HG03066 (cell line): Measurements from ENCODE around the gene MMP13.

Experiments
- ATAC-seq: cut with Tn5 transposase; IDR thresholded peaks from one replicate; pipeline ENCODE4 v1.9.1; 2021; ENCODE audit warnings: low read depth; ENCODE audit not compliant: unreplicated experiment

Gene MMP13

GRCh38 chr11:102936864-102937509 is 18.5 kb downstream of the MMP13 start:
- no peak for ATAC-seq

- no peak for ATAC-seq
These were observed 20.0 kb downstream of the MMP13 start for GRCh38 chr11:102935514-102935913.

GRCh38 chr11:102934735-102935134 is 20.8 kb downstream of the MMP13 start:
- no peak for ATAC-seq

- ATAC-seq: no peak
These were observed 21.9 kb downstream of the MMP13 start for GRCh38 chr11:102933627-102934026.

GRCh38 chr11:102932678-102933077 is 22.9 kb downstream of the MMP13 start:
- no peak for ATAC-seq

GRCh38 chr11:102930451-102930850 is 25.1 kb downstream of the MMP13 start:
- ATAC-seq: no peak

- ATAC-seq: no peak
These were observed 25.6 kb downstream of the MMP13 start for GRCh38 chr11:102929972-102930371.

GRCh38 chr11:102929166-102929565 is 26.4 kb downstream of the MMP13 start:
- ATAC-seq: no peak

- no peak for ATAC-seq
These were observed 27.3 kb downstream of the MMP13 start for GRCh38 chr11:102928247-102928646.

- ATAC-seq: no peak
These were observed 27.9 kb downstream of the MMP13 start for GRCh38 chr11:102927624-102927990.

GRCh38 chr11:102926961-102927623 is 28.4 kb downstream of the MMP13 start:
- no peak for ATAC-seq

- ATAC-seq: no peak
These were observed 29.0 kb downstream of the MMP13 start for GRCh38 chr11:102926517-102926916.

GRCh38 chr11:102925988-102926387 is 29.5 kb downstream of the MMP13 start:
- no peak for ATAC-seq

- ATAC-seq: no peak
These were observed 30.6 kb downstream of the MMP13 start for GRCh38 chr11:102924851-102925380.

- ATAC-seq: no peak
These were observed 33.8 kb downstream of the MMP13 start for GRCh38 chr11:102921587-102922220.

GRCh38 chr11:102920118-102920684 is 35.3 kb downstream of the MMP13 start:
- ATAC-seq: peak; percentile 83

GRCh38 chr11:102915044-102915375 is 40.5 kb downstream of the MMP13 start:
- no peak for ATAC-seq

- ATAC-seq: peak; percentile 54
These were observed 41.1 kb downstream of the MMP13 start for GRCh38 chr11:102914238-102915043.

GRCh38 chr11:102912482-102912830 is 43.1 kb downstream of the MMP13 start:
- ATAC-seq: no peak

- no peak for ATAC-seq
These were observed 43.6 kb downstream of the MMP13 start for GRCh38 chr11:102911758-102912481.
